HG02970 (cell line): Measurements from ENCODE around the gene SERPINA10.
"Not testable (repeated sequence)": the region's sequence is repeated elsewhere in the genome, so short reads cannot be mapped to it uniquely, and the experiment has no call there.

Source experiments
- ATAC-seq: cut with Tn5 transposase; IDR thresholded peaks from one replicate; pipeline ENCODE4 v1.9.1; 2021; ENCODE audit warnings: mild to moderate bottlenecking, moderate library complexity, moderate number of reproducible peaks; ENCODE audit not compliant: unreplicated experiment, low FRiP score

SERPINA10 gene

GRCh38 chr14:94314890-94315289 is 21.8 kb upstream of the SERPINA10 start:
- no peak for ATAC-seq

DNA sequence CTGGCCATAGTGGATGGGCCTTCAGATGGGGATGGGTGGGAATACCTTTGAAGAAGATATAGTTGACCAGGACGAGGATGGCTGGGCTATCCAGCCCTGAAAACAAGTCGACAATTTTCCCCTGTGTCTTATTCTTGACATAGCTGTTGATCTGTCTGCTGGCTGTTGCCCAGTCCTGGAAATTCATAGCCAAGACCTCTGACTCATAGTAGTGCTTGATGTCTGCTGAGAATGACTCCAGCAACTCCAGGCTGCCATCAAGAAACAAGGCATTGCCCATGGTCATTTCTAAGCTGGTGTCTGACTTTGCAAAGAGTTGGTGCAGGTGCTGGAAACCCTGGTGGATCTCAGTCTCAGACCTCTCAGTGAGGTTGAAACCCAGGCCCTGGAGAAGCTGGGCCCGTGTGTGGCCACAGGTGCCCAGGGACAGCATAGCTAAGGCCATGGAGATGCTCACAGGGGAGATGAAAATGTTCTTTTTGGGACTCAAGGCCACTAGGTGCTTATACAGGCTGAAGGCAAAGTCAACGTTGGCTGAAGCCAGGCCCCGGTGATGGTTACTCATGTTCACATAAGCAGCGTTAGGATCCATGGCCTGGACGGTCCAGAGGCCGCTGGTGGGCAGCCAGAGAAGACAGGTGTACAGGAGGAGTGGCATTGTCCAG is 21.1 kb upstream of the SERPINA10 start:
- ATAC-seq, result no peak

DNA sequence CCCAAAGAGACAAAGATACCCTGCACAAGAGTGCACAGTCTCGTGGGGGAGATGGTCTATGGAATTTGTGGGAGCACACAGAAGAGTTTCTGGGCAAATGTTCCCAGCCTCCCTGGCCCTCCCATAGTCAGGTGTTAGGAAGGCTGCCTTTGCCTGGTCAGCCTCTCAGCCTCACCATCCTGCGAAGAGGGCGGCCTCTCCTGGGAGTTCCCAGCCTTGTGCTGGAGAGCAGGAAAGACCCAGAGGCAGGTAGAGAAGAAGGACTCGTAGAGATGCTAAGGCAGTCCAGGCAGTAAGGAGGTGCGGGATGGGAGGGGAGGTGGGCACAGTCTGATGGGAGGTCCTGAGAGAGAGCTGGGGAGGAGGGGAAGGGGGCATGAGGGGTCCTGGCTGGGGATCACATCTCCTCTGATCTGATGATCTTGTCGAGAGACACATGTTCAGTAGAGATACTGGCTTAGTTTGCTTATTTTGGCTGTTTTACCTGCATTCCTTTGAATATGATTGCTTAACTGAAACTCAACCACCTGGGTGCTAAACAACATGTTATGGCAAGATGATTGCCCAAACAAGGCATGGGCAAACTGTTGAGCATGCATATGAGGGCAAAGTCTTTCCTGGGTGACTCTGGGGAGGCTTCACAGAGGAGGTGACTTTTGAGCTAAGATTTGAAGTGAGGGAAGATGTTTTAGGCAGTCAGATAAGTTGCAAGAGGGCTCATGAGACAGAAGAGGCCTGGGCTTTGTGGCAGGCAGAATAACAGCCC is 19.6 kb upstream of the SERPINA10 start:
- no peak for ATAC-seq

GRCh38 chr14:94310248-94310647 is 17.2 kb upstream of the SERPINA10 start:
- no peak for ATAC-seq

GRCh38 chr14:94309721-94310120 is 16.7 kb upstream of the SERPINA10 start:
- no peak for ATAC-seq

GRCh38 chr14:94307410-94307992 is 14.4 kb upstream of the SERPINA10 start:
- no peak for ATAC-seq

DNA sequence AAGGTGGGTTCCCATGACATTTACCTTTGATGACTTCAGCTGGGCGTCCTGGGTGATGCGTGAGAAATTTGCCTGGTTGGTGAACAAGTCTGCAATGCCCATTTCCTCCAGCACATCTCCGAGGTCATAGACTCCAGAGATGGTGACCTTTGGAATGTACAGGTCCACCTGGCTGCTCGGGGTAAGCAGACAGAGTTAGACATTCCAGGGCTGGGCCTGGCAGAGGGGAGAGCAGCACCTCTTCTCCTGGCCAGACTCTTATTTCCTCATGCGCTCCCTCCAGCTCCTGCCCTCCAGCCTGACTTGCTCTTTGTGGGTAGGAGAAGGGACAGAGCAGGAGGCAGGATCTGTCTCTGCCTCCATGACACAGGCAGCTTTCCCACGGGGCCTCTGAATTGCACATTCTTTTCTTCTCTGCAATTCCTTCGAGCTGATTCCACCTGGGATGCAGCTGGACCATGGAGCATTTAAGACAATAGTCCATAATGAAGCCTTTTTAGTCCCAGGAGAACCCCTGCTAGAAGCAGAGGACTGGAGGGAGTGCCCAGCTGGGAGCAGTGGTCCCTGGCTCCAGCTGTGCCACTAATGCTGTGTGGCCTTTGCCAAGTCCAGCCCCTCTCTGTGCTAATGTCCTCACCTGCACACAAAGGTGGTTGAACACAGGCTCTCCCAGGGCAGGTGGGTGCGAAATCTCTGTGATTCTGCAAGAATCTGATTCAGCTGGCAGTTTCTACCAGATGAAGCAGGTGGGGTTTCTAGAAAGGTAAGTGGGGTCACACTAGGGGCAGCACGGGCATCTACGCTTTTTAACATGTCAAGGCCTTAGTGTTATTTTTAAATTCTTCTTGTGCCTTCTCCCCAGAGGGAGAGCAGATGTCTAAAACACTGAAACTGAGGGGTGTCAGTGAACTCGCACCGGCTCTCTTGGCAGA is 13.2 kb upstream of the SERPINA10 start:
- ATAC-seq, result no peak

DNA sequence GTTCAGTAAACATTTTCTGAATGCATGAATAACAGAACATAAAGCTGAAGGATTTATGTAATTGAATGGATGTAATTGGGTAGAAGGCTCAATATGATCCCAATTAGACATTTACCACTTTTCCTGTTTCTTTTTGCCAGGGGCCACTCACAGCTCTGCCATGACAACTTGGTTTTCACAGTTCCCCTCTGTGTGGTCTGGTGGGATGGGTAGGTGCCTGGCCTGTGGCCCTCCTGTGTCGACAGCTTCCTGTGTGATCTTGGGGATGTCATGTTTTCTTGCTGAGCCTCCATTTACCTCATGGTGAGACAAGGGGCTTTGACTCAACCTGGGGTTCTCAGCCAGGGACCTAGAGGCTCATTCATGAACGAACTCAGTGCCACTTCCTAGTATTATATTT is 12.6 kb upstream of the SERPINA10 start:
- no peak for ATAC-seq

GRCh38 chr14:94304243-94304642 is 11.2 kb upstream of the SERPINA10 start:
- ATAC-seq, result no peak

- no peak for ATAC-seq
Measured at GRCh38 chr14:94303111-94303510, 10.0 kb upstream of the SERPINA10 start.

DNA sequence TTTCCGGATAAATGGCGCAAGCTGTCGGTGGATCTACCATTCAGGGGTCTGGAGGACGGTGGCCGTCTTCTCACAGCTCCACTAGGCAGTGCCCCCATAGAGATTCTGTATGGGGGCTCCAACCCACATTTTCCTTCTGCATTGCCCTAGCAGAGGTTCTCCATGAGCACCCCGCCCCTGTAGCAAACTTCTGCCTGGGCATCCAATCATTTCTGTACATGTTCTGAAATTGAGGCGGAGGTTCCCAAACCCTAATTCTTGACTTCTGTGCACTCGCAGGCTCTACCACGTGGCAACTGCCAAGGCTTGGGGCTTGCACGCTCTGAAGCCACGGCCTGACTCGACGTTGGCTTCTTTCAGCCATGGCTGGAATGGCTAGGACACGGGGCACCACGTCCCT is 5.1 kb upstream of the SERPINA10 start:
- no peak for ATAC-seq

- ATAC-seq, result not testable (repeated sequence)
Measured at GRCh38 chr14:94296181-94296545, 3.1 kb upstream of the SERPINA10 start.

DNA sequence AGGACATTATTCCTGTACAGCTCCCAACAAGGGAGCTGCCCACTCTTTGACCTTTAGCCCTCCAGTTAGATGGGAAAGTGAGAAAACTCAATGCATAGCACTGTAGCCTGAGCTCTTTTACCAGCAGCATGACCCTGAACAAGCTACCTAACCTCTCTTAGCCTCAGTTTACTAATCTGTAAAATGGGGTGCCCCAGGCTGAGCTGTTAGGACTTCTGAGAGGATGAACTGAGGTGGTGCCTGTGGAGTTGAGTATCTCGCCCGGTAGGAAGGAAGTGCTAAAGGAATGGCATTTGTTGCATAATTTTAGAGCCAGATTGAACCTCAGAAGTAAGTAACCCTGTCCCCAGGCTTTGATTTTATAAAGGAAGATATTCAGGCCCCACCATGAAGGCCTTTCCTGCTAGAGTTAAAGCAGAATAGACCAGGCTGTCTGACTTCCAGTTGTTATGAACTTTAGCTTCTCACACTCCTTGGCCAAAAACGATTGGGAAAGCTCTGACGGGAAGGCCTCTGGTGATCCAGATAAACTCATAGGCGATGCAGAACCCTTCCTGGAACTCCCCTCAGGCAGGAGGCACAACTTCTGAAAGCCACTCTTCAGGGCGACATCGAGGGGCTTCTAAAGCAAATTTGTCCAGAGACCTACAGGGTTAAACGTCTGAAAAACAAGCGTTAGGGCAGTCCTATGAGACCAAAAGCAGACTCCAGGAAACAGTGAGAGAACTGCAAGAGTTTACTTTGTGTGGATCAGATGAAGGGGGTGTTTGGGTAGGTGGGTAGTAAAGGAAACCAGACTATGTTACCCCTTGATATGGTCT is 2.5 kb upstream of the SERPINA10 start:
- ATAC-seq, result no peak

DNA sequence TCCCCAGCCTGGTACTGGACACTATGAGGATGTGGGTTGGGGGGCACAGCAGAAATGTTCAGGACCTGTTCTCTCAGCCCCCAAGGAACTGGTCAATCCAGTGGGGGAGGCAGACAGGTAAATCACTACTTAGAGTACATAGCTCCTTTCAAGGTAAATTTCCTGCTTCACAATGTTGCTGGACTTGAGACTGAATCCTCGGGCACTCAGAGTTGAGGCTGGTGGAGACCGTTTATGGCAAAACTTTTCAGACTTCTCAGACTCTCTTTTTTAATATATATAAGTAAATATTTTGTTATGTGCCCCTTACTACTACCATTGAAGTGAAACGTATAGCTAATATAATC is 483 bp upstream of the SERPINA10 start:
- ATAC-seq, result no peak

GRCh38 chr14:94292526-94292871 is 569 bp downstream of the SERPINA10 start:
- ATAC-seq, result no peak

DNA sequence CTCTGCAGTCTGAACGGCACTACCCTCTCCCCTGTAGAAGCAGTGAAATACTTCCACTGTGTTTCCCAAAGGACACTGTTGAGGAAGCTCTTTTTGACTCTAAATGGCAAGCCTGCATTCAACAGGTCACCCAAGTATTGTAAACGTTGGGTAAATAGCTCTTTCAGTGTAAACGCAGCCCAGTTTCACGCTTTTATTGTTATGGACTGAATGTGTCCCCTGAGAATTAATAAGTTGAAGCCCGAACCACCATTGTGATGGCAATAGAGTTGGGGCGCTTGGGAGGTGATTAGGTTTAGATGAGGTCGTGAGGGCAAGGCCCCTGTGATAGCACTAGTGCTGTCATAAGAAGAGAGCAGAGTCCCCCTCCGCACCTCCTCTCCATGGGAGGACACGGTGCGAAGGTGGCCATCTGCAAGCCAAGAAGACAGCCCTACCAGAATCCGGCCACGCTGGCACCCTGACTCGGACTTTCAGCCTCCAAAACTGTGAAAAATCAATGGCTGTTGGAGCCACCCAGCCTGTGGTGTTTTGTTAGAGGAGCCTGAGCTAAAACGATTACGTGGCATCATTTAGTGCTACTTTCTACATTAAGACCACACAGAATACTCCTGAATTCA is 1.1 kb downstream of the SERPINA10 start:
- no peak for ATAC-seq

DNA sequence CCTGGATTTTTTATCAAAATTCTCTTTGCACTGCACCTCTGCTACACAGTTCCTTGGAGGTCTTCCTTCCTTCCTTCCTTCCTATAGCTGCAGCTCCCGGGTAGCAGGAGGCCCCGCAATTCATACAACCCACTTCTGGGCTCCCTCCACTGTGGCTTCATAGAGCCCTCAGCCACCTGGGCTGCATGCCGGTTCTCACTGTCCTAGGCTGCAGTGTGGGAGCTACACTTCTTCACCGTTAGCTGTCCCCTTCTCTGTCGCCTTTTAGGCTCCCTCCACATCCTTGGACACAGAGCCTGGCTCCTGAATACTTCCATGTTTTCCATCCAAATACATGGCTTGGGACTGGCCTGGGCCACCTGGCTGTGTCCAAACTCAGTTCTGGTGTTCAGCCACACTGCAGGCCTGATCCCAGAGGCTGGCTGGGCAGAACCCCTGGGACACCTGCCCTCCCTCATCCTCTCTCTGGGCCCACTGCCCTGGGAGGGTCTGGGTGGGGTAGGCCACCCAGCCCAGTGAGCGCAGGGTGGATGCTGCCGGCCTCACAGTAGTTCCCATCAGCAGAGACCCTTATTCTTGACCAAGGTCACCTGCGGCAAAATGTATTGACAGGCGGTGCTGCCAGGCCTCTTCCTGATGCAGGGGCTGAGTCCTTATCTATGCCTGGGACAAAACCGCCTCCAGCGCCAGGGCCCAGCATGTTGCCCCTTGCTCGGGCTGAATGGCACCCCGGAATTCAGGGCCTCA is 1.7 kb downstream of the SERPINA10 start:
- no peak for ATAC-seq

DNA sequence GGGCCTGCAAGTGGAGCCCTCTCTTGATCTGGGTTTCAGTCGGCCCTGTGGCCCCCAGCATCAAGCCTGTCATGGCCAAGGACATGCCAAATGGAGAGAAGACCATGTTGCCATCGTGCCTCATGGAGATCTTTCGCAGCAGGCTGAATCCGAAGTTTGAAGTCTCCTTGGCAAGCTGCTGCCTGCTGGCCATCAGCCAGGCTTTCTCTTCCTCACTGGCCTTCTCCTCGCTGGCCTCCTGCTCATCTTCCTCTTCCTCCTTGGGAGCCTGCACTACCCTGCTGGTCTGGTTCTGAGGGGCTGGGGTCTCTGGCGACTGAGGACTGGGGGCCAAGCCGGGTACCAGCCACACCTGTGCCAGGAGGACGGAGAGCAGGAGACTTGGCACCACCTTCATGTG is 2.9 kb downstream of the SERPINA10 start:
- ATAC-seq, result no peak
